CD4-positive, alpha-beta memory T cell (primary cell): ENCODE results near the gene EIF4E3. TPM values are rescaled to one million over a fixed set of nuclear protein-coding genes. Genes with fewer than 3 reads are reported as not detected.
A peak's percentile ranks its signal among the peaks of the same experiment; 100 is the strongest.

Experiments
- CTCF ChIA-PET: fragments of 350-600 bp; sonication (Branson Sonifier 250); formaldehyde crosslinking; loops from one replicate; lab custom pipeline; 2021; ENCODE audit warnings: inconsistent platforms; ENCODE audit not compliant: partially characterized antibody; lab: Charles Lee
- POLR2A ChIA-PET: fragments of 350-600 bp; sonication (Branson Sonifier 250); formaldehyde crosslinking; loops from one replicate; lab custom pipeline; 2021; ENCODE audit not compliant: partially characterized antibody; lab: Charles Lee
- DNase-seq, 5 donors: peaks; one replicate each; pipeline versions ENCODE4 v3.0.0 to v3.0.0-alpha.2; 2020 to 2022; ENCODE audit warnings: mixed read lengths in 1 of 5
- H3K27ac ChIP-seq: one replicate; pipeline ENCODE4 v1.7.0; 2013; ENCODE audit warnings: low read depth, low read length
- H3K27me3 ChIP-seq: 2 replicates; pipeline ENCODE4 v1.7.0; 2013; ENCODE audit warnings: mild to moderate bottlenecking, low read length, moderate library complexity; ENCODE audit not compliant: insufficient read depth
- H3K36me3 ChIP-seq: 2 replicates; pipeline ENCODE4 v1.7.0; 2013; ENCODE audit warnings: mild to moderate bottlenecking, low read length, moderate library complexity; ENCODE audit not compliant: insufficient read depth
- H3K4me1 ChIP-seq: 2 replicates; pipeline ENCODE4 v1.7.0; 2013; ENCODE audit warnings: mild to moderate bottlenecking, low read length, moderate library complexity; ENCODE audit not compliant: insufficient read depth
- H3K4me3 ChIP-seq, 2 donors: one replicate each; pipeline ENCODE4 v1.7.0; 2013; ENCODE audit warnings: low read length in 2 of 2, mild to moderate bottlenecking in 1 of 2
- H3K9me3 ChIP-seq, 2 donors: one replicate each; pipeline ENCODE4 v1.7.0; 2013; ENCODE audit warnings: low read length in 2 of 2, control low read depth in 1 of 2; ENCODE audit not compliant: control insufficient read depth in 1 of 2
- H3K27ac Mint-ChIP-seq, 7 donors: one replicate each; pipeline ENCODE4 v1.8.0; 2020 to 2021; ENCODE audit warnings: mixed read lengths in 7 of 7, mild to moderate bottlenecking in 6 of 7, inconsistent platforms in 3 of 7, moderate library complexity in 3 of 7
- H3K27me3 Mint-ChIP-seq, 2 donors: one replicate each; pipeline ENCODE4 v1.8.0; 2020 to 2021; ENCODE audit warnings: mixed read lengths in 2 of 2
- H3K36me3 Mint-ChIP-seq, 2 donors: one replicate each; pipeline ENCODE4 v1.8.0; 2020 to 2021; ENCODE audit warnings: mixed read lengths in 2 of 2, inconsistent platforms in 1 of 2, mild to moderate bottlenecking in 1 of 2
- H3K4me1 Mint-ChIP-seq, 4 donors: one replicate each; pipeline ENCODE4 v1.8.0; 2020 to 2021; ENCODE audit warnings: mixed read lengths in 4 of 4, mild to moderate bottlenecking in 1 of 4
- H3K4me3 Mint-ChIP-seq, 8 donors: one replicate each; pipeline ENCODE4 v1.8.0; 2020 to 2021; ENCODE audit warnings: mixed read lengths in 8 of 8, mild to moderate bottlenecking in 7 of 8, moderate library complexity in 6 of 8, inconsistent platforms in 3 of 8
- H3K9me3 Mint-ChIP-seq, 8 donors: one replicate each; pipeline ENCODE4 v1.8.0; 2020 to 2021; ENCODE audit warnings: mixed read lengths in 8 of 8, mild to moderate bottlenecking in 5 of 8, inconsistent platforms in 3 of 8, moderate library complexity in 1 of 8
- intact Hi-C: fragments of 100-400 bp; cut with micrococcal nuclease; formaldehyde crosslinking; loops from one replicate; pipeline ENCODE4 v1.15.1; 2023
- polyA plus RNA-seq, 2 donors: library from polyadenylated mRNA; unstranded; fragments of 300-500 nt; fragmentation: Illumina TruSeq; gene quantifications; one replicate each; pipeline ENCODE4 v1.2.3, GENCODE V29; 2021
- total RNA-seq, 2 experiments: library from RNA; stranded (reverse); gene quantifications; one replicate each; pipeline ENCODE4 v1.2.3, GENCODE V29; 2021

EIF4E3 gene
- total and polyA plus RNA-seq, 4 experiments from 2014 or later = 40.7 to 58.7 (median 53.3) TPM

DNA sequence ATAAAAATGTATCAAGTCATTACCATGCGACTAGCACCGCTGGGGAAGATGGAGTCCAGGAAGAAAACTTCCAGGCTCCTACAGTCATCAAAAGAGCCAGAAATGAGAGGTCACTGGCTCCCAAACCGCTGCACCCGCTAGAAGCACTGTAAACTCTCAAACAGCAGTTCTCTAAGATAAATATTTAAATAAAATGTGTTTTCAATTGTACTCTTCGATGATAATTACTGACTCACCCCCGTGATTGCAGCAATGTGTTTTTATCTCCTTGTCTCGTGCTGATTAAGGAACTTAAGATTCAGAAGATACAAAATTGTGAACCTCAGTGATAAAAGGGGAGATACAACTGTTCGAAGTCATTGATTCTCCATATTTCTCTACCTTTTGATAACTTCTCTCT lies 95.9 kb downstream of the EIF4E3 start:
- intact Hi-C loops = no loop called here
- Mint-ChIP-seq H3K4me1 (peaks cover 0 to 1% (median under 1%) of the 10 kb centered on the region in 4 donors), H3K36me3 (peaks cover 5 to 24% of the 10 kb centered on the region in 2 donors), H3K9me3 (peaks cover 0 to 4% (median 0%) of the 10 kb centered on the region in 8 donors), H3K27me3 (no peaks in the 10 kb centered on the region), H3K27ac (no peak overlapping the region), H3K4me3 (no peak overlapping the region)
- Histone ChIP-seq H3K36me3 (no peaks in the 10 kb centered on the region), H3K4me1 (no peaks in the 10 kb centered on the region), H3K9me3 (no peaks in the 10 kb centered on the region), H3K27ac (no peak overlapping the region), H3K27me3 (no peaks in the 10 kb centered on the region), H3K4me3 (no peak overlapping the region)
- CTCF ChIA-PET = no interaction called here
- POLR2A ChIA-PET = no interaction called here
- DNase-seq = no peak

DNA sequence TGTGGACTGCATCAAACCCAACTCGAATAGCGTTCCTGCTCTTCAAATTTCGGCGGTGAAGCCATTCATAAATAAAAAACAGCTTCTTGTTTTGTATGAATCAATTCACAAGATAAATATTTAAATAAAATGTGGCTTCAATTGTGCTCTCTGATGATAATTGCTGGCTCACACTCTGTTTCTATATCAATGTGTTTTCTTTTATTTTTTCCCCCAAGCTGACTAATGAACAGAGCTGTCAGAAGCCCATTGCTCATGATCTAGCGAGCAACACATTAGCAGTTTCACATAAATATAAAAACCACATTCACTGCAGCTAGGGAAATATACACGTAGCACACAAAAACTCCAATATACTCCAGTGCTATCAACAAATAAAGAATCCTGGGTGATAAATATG lies 96.7 kb downstream of the EIF4E3 start:
- POLR2A ChIA-PET = no interaction called here
- Mint-ChIP-seq H3K36me3 (peaks cover 5 to 21% of the 10 kb centered on the region in 2 donors), H3K9me3 (peaks cover 0 to 4% (median 0%) of the 10 kb centered on the region in 8 donors), H3K27ac (no peak overlapping the region), H3K4me1 (peaks cover 0 to 1% (median under 1%) of the 10 kb centered on the region in 4 donors), H3K27me3 (no peaks in the 10 kb centered on the region), H3K4me3 (no peak overlapping the region)
- Histone ChIP-seq H3K36me3 (no peaks in the 10 kb centered on the region), H3K9me3 (no peaks in the 10 kb centered on the region), H3K4me3 (no peak overlapping the region), H3K27me3 (no peaks in the 10 kb centered on the region), H3K27ac (no peak overlapping the region), H3K4me1 (no peaks in the 10 kb centered on the region)
- intact Hi-C loops = no loop called here
- no peak for DNase-seq
- CTCF ChIA-PET = interaction anchor here (0.7 kb wide), 1 partner anchor 247 kb away, joined by 3 read pairs; no protein-coding TSS in a partner anchor

GRCh38 chr3:71625676-71626075 lies 99.5 kb downstream of the EIF4E3 start:
- Mint-ChIP-seq H3K9me3 (peaks cover 0 to 4% (median 0%) of the 10 kb centered on the region in 8 donors), H3K4me1 (peaks cover 0 to 1% (median 0%) of the 10 kb centered on the region in 4 donors), H3K27me3 (no peaks in the 10 kb centered on the region), H3K27ac (peak overlapping the region in 1 of 7 donors; percentile 9), H3K4me3 (no peak overlapping the region), H3K36me3 (peaks cover 10 to 26% of the 10 kb centered on the region in 2 donors)
- Histone ChIP-seq H3K36me3 (peaks cover 6% of the 10 kb centered on the region), H3K9me3 (no peaks in the 10 kb centered on the region), H3K27ac (no peak overlapping the region), H3K4me3 (no peak overlapping the region), H3K4me1 (no peaks in the 10 kb centered on the region), H3K27me3 (no peaks in the 10 kb centered on the region)
- ChIA-PET CTCF (no interaction called here), POLR2A (no interaction called here)
- no peak for DNase-seq
- intact Hi-C loops = no loop called here

Other genes with a start within 250 kb of the EIF4E3 start
- gene FOXP1, start 141.7 kb downstream of the EIF4E3 start, total RNA-seq = 100 to 1,000 TPM; 290 to 348 TPM
- gene FOXP1, start 141.7 kb downstream of the EIF4E3 start, polyA plus RNA-seq = 100 to 1,000 TPM; 189 to 267 TPM
- gene GPR27, start 28.5 kb upstream of the EIF4E3 start, total RNA-seq = under 1 TPM; 0.17 to 0.38 TPM
- 1 to 10 TPM in 1 of 2 donors, under 1 TPM in 1; 0.79 to 1.4 TPM for gene GPR27, start 28.5 kb upstream of the EIF4E3 start, polyA plus RNA-seq
- gene PROK2, start 59.7 kb upstream of the EIF4E3 start, total RNA-seq = under 1 TPM; 0.20 to 0.33 TPM
- 1 to 10 TPM in 1 of 2 donors, under 1 TPM in 1; 0.18 to 2.6 TPM for gene PROK2, start 59.7 kb upstream of the EIF4E3 start, polyA plus RNA-seq